ENCODE data around the gene ADAM8.
A peak's percentile ranks its signal among the peaks of the same experiment; 100 is the strongest.

Gene ADAM8

GRCh38 chr10:133318494-133319127 lies 41.9 kb upstream of the ADAM8 start:
- DNase-seq (ENCODE audit: extremely low read depth, low read depth): no peak
- TF ChIP-seq CTCF (IDR thresholded peaks at IDR 0.05; ENCODE audit: low read depth, low read length, missing control alignments): peak; percentile 68
- H3K4me3 ChIP-seq (replicated peaks; ENCODE audit: low read depth, low read length): peak overlapping the region; percentile 32

GRCh38 chr10:133316732-133317131 lies 40.1 kb upstream of the ADAM8 start:
- no peak overlapping the region for H3K4me3 ChIP-seq (replicated peaks; ENCODE audit: low read depth, low read length)
- TF ChIP-seq CTCF (IDR thresholded peaks at IDR 0.05; ENCODE audit: low read depth, low read length, missing control alignments): no peak
- DNase-seq (ENCODE audit: extremely low read depth, low read depth): no peak

GRCh38 chr10:133316266-133316665 lies 39.6 kb upstream of the ADAM8 start:
- no peak for TF ChIP-seq CTCF (IDR thresholded peaks at IDR 0.05; ENCODE audit: low read depth, low read length, missing control alignments)
- no peak overlapping the region for H3K4me3 ChIP-seq (replicated peaks; ENCODE audit: low read depth, low read length)
- no peak for DNase-seq (ENCODE audit: extremely low read depth, low read depth)

- TF ChIP-seq CTCF (IDR thresholded peaks at IDR 0.05; ENCODE audit: low read depth, low read length, missing control alignments): no peak
- no peak for DNase-seq (ENCODE audit: extremely low read depth, low read depth)
- H3K4me3 ChIP-seq (replicated peaks; ENCODE audit: low read depth, low read length): no peak overlapping the region
Measured at GRCh38 chr10:133315847-133316246, 39.2 kb upstream of the ADAM8 start.

- H3K4me3 ChIP-seq (replicated peaks; ENCODE audit: low read depth, low read length): no peak overlapping the region
Measured at GRCh38 chr10:133314911-133315310, 38.2 kb upstream of the ADAM8 start.

GRCh38 chr10:133313192-133313591 lies 36.5 kb upstream of the ADAM8 start:
- no peak for DNase-seq (ENCODE audit: extremely low read depth, low read depth)
- TF ChIP-seq CTCF (IDR thresholded peaks at IDR 0.05; ENCODE audit: low read depth, low read length, missing control alignments): no peak
- no peak overlapping the region for H3K4me3 ChIP-seq (replicated peaks; ENCODE audit: low read depth, low read length)

More at GRCh38 chr10:133314911-133315310, 38.2 kb upstream of the ADAM8 start:
- no peak for TF ChIP-seq CTCF (IDR thresholded peaks at IDR 0.05; ENCODE audit: low read depth, low read length, missing control alignments)
- DNase-seq (ENCODE audit: extremely low read depth, low read depth): no peak

GRCh38 chr10:133312769-133313145 lies 36.1 kb upstream of the ADAM8 start:
- no peak overlapping the region for H3K4me3 ChIP-seq (replicated peaks; ENCODE audit: low read depth, low read length)
- no peak for DNase-seq (ENCODE audit: extremely low read depth, low read depth)
- no peak for TF ChIP-seq CTCF (IDR thresholded peaks at IDR 0.05; ENCODE audit: low read depth, low read length, missing control alignments)
